ENCODE results near the gene SLC6A14.
A peak's percentile ranks its signal among the peaks of the same experiment; 100 is the strongest.

SLC6A14 gene, protein sequence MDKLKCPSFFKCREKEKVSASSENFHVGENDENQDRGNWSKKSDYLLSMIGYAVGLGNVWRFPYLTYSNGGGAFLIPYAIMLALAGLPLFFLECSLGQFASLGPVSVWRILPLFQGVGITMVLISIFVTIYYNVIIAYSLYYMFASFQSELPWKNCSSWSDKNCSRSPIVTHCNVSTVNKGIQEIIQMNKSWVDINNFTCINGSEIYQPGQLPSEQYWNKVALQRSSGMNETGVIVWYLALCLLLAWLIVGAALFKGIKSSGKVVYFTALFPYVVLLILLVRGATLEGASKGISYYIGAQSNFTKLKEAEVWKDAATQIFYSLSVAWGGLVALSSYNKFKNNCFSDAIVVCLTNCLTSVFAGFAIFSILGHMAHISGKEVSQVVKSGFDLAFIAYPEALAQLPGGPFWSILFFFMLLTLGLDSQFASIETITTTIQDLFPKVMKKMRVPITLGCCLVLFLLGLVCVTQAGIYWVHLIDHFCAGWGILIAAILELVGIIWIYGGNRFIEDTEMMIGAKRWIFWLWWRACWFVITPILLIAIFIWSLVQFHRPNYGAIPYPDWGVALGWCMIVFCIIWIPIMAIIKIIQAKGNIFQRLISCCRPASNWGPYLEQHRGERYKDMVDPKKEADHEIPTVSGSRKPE

GRCh38 chrX:116436358-116436816 is at the start of gene SLC6A14:
TSS of gene SLC6A14 (plus strand) at chrX:116436606. CDS start at chrX:116436710, 104 bp downstream.
- DNase-seq: no peak

DNA sequence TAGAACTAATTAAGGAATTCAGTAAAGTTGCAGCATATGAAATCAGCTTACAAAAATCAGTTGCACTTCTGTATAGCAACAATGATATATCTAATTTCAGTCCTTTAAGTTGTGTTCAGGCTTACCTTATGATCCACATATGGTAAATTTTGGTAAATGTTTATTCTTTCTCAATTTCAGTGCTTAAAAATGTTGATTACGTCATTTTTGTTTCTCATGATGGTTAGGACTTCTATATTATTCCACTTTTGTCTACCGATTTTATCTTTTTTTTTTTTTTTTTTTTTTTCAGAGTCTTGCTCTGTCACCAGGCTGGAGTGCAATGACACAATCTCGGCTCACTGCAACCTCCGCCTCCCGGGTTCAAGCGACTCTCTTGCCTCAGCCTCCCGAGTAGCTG is 40.7 kb upstream of the SLC6A14 start:
- no peak for DNase-seq

- DNase-seq: no peak
Measured at GRCh38 chrX:116399681-116400080, 36.7 kb upstream of the SLC6A14 start.

GRCh38 chrX:116409219-116409618 is 27.2 kb upstream of the SLC6A14 start:
- DNase-seq: no peak

DNA sequence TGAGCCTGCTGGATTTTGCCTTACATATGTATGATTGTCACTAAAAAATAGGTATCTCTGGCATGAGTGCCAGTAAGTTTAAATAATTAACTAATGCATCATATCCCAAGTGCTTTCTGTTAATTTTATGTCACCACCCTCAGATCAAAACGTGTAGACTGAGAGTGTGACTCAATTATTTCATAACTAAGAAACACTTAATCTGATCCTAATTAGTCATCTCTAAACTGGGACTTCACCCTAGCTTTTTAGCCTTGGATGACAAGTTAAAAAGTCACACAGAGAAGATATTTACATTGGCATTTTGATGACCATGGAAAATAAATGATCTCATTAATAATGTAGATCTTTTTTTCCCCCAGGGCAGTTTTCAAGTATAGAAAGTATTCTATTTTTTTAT is 23.1 kb upstream of the SLC6A14 start:
- no peak for DNase-seq

- peak; percentile 1 for DNase-seq
Measured at GRCh38 chrX:116417214-116417613, 19.2 kb upstream of the SLC6A14 start.

- no peak for DNase-seq
Measured at GRCh38 chrX:116417968-116418367, 18.4 kb upstream of the SLC6A14 start.

GRCh38 chrX:116427978-116428377 is 8.4 kb upstream of the SLC6A14 start:
- no peak for DNase-seq

DNA sequence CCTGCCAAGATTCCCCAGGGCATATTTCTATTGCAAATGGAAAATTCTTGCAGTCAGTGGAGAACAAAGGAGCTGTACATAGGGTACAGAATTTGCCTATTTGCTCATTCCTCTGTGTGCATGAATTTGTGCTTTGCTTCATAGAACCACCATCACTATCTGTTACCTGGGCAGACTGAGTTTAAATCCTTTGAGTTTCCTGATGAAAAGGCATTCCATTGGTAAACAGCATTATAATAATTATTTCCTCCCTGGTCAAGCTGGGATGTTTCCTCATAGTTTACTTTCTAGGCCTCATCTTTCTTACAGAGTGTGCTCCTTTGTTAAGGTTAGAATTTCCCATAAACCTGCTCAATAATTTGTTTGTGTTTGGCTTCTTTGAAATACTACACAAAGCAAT is 809 bp upstream of the SLC6A14 start:
- no peak for DNase-seq

- DNase-seq: no peak
Measured at GRCh38 chrX:116449156-116449555, 12.8 kb downstream of the SLC6A14 start.

- DNase-seq: no peak
Measured at GRCh38 chrX:116462822-116463221, 26.4 kb downstream of the SLC6A14 start, which contains the start of gene CT83. TSS of gene CT83 (minus strand) at chrX:116462976. CDS start at chrX:116462856, 120 bp downstream.

- DNase-seq: no peak
Measured at GRCh38 chrX:116480059-116480458, 43.7 kb downstream of the SLC6A14 start.

DNA sequence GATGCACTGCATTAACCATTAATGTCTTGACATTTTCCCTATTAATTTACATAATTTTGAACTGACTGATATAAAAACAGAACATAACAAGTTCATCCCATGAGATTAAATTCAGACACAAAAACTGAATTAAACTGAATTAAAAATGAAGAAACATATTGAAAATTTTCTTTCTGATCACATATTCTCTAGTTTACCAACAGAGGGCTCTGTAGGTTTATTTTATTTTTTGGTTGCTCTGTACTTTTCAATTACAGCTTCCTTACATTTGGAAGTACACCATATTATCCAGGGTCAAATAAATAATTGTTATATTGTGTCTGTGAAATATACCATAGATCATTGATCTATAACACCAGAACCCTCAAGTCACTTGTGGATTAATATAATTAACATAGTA is 53.7 kb downstream of the SLC6A14 start:
- no peak for DNase-seq

DNA sequence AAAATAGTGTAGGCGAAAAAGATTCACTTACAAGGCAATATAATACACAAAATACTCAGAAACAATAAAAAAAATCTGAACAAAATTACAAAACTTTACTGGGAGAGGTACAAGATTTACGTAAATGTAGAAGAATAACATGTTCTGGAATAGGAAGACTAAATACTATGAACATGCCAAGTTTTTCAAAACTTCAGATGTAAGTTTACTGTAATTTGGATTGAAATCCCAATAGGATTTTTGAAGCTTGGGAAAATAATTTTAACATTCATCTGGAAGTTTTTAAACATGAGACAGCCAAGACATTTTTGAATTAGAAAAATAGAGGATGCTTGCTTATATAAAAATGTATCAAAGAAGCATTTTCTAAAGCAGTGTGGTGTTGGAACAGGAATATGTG is 56.9 kb downstream of the SLC6A14 start:
- no peak for DNase-seq

GRCh38 chrX:116499780-116500179 is 63.4 kb downstream of the SLC6A14 start:
- DNase-seq: no peak

Data from NCI-H2029 (cell line).